ENCODE measurements around the gene RFNG. TPM values are rescaled to one million over a fixed set of nuclear protein-coding genes. Genes with fewer than 3 reads are reported as not detected.
A peak's percentile ranks its signal among the peaks of the same experiment; 100 is the strongest.

Gene RFNG
- total and polyA plus RNA-seq, 2 of the 13 experiments (the other 11 are each of a cell fraction or from before 2014, with no cell fraction given) = 61.4 to 64.0 TPM

- TF ChIP-seq ZNF75D (CRISPR knock-in tag; IDR thresholded peaks at IDR 0.05; ENCODE audit: borderline replicate concordance) (no peak), PHF8 (CRISPR knock-in tag; IDR thresholded peaks at IDR 0.05) (0 out of 2 replicates have a peak, but pooled peaks have one; percentile 14), ZFP36 (IDR thresholded peaks at IDR 0.05; ENCODE audit: borderline replicate concordance, low read depth, low read length, partially characterized antibody) (no peak), ARID4A (CRISPR knock-in tag; IDR thresholded peaks at IDR 0.05; ENCODE audit: borderline replicate concordance) (0 out of 2 replicates have a peak, but pooled peaks have one; percentile 36), TAF1 (CRISPR knock-in tag; IDR thresholded peaks at IDR 0.05) (peak; percentile 26; the same call in 1 of the 2 replicates), ZNF230 (CRISPR knock-in tag; IDR thresholded peaks at IDR 0.05) (0 out of 2 replicates have a peak, but pooled peaks have one; percentile 54), RFXAP (CRISPR knock-in tag; IDR thresholded peaks at IDR 0.05; ENCODE audit: borderline replicate concordance) (0 out of 2 replicates have a peak, but pooled peaks have one; percentile 36), ZNF891 (CRISPR knock-in tag; IDR thresholded peaks at IDR 0.05) (no peak; the same call in 1 of the 2 replicates), RBM22 (optimal IDR thresholded peaks at IDR 0.05; ENCODE audit: low read length) (peak; percentile 87), CREBL2 (CRISPR knock-in tag; IDR thresholded peaks at IDR 0.05; ENCODE audit: borderline replicate concordance) (no peak), ZNF562 (CRISPR knock-in tag; IDR thresholded peaks at IDR 0.05; ENCODE audit: borderline replicate concordance) (no peak), ZSCAN31 (CRISPR knock-in tag; IDR thresholded peaks at IDR 0.05; ENCODE audit: low read depth) (peak; percentile 27; the same call in 1 of the 2 replicates), NFATC3 (CRISPR knock-in tag; IDR thresholded peaks at IDR 0.05) (0 out of 2 replicates have a peak, but pooled peaks have one; percentile 53)
- TF ChIP-seq, protein P1, sequence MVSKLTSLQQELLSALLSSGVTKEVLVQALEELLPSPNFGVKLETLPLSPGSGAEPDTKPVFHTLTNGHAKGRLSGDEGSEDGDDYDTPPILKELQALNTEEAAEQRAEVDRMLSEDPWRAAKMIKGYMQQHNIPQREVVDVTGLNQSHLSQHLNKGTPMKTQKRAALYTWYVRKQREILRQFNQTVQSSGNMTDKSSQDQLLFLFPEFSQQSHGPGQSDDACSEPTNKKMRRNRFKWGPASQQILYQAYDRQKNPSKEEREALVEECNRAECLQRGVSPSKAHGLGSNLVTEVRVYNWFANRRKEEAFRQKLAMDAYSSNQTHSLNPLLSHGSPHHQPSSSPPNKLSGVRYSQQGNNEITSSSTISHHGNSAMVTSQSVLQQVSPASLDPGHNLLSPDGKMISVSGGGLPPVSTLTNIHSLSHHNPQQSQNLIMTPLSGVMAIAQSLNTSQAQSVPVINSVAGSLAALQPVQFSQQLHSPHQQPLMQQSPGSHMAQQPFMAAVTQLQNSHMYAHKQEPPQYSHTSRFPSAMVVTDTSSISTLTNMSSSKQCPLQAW (CRISPR knock-in tag; IDR thresholded peaks at IDR 0.05) = peak; percentile 14; the same call in 1 of the 2 replicates
- TF ChIP-seq, protein P2, sequence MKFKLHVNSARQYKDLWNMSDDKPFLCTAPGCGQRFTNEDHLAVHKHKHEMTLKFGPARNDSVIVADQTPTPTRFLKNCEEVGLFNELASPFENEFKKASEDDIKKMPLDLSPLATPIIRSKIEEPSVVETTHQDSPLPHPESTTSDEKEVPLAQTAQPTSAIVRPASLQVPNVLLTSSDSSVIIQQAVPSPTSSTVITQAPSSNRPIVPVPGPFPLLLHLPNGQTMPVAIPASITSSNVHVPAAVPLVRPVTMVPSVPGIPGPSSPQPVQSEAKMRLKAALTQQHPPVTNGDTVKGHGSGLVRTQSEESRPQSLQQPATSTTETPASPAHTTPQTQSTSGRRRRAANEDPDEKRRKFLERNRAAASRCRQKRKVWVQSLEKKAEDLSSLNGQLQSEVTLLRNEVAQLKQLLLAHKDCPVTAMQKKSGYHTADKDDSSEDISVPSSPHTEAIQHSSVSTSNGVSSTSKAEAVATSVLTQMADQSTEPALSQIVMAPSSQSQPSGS (CRISPR knock-in tag; IDR thresholded peaks at IDR 0.05) = 0 out of 2 replicates have a peak, but pooled peaks have one; percentile 5
- TF ChIP-seq, protein P3, sequence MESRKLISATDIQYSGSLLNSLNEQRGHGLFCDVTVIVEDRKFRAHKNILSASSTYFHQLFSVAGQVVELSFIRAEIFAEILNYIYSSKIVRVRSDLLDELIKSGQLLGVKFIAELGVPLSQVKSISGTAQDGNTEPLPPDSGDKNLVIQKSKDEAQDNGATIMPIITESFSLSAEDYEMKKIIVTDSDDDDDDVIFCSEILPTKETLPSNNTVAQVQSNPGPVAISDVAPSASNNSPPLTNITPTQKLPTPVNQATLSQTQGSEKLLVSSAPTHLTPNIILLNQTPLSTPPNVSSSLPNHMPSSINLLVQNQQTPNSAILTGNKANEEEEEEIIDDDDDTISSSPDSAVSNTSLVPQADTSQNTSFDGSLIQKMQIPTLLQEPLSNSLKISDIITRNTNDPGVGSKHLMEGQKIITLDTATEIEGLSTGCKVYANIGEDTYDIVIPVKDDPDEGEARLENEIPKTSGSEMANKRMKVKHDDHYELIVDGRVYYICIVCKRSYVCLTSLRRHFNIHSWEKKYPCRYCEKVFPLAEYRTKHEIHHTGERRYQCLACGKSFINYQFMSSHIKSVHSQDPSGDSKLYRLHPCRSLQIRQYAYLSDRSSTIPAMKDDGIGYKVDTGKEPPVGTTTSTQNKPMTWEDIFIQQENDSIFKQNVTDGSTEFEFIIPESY (CRISPR knock-in tag; IDR thresholded peaks at IDR 0.05) = peak; percentile 91
- TF ChIP-seq, protein P4, sequence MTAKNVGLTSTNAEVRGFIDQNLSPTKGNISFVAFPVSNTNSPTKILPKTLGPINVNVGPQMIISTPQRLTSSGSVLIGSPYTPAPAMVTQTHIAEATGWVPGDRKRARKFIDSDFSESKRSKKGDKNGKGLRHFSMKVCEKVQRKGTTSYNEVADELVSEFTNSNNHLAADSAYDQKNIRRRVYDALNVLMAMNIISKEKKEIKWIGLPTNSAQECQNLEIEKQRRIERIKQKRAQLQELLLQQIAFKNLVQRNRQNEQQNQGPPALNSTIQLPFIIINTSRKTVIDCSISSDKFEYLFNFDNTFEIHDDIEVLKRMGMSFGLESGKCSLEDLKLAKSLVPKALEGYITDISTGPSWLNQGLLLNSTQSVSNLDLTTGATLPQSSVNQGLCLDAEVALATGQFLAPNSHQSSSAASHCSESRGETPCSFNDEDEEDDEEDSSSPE (CRISPR knock-in tag; IDR thresholded peaks at IDR 0.05) = 0 out of 2 replicates have a peak, but pooled peaks have one; percentile 10
These were observed 52.7 kb downstream of the RFNG start (continued) for GRCh38 chr17:81998691-81999438.
